HepG2 (cell line): ENCODE results near the gene SVBP. TPM values are rescaled to one million over a fixed set of nuclear protein-coding genes. Genes with fewer than 3 reads are reported as not detected.

Experiments used
- ATF7-NPFF ChIP-seq: sonication (generic); formaldehyde crosslinking; IDR thresholded peaks from 2 replicates; pipeline ENCODE4 v1.8.1; 2023; ENCODE audit warnings: mild to moderate bottlenecking, low read depth, missing genetic modification reagents, moderate library complexity
- EHMT2 ChIP-seq: fragments of 200-600 bp; sonication (generic); IDR thresholded peaks from 2 replicates; pipeline ENCODE4 v1.7.0; 2017; ENCODE audit warnings: antibody characterized with exemption, low read depth, low read length, borderline replicate concordance
- MEIS2 ChIP-seq: sonication (generic); formaldehyde crosslinking; IDR thresholded peaks from 2 replicates; pipeline ENCODE4 v1.9.0; 2021; ENCODE audit warnings: mild to moderate bottlenecking, missing genetic modification reagents
- NFKB2 ChIP-seq: sonication (generic); formaldehyde crosslinking; IDR thresholded peaks from 2 replicates; pipeline ENCODE4 v1.4.0; 2020; ENCODE audit warnings: missing genetic modification reagents, borderline replicate concordance
- RAD51 ChIP-seq: fragments of 450-650 bp; IDR thresholded peaks from 2 replicates; pipeline ENCODE4 v1.6.1; 2016; ENCODE audit warnings: borderline replicate concordance
- RELA ChIP-seq: sonication (generic); formaldehyde crosslinking; IDR thresholded peaks from 2 replicates; pipeline ENCODE4 v1.4.0; 2020; ENCODE audit warnings: missing genetic modification reagents
- RFXAP ChIP-seq: sonication (generic); formaldehyde crosslinking; IDR thresholded peaks from 2 replicates; pipeline ENCODE4 v1.4.0; 2020; ENCODE audit warnings: missing genetic modification reagents, borderline replicate concordance
- SMARCE1 ChIP-seq: fragments of 450-650 bp; IDR thresholded peaks from 2 replicates; pipeline ENCODE4 v1.6.1; 2017; ENCODE audit warnings: borderline replicate concordance
- SRSF4 ChIP-seq: fragments of 200-400 bp; formaldehyde crosslinking; IDR thresholded peaks from one replicate; pipeline ENCODE4 v1.6.1; 2018; ENCODE audit warnings: mild to moderate bottlenecking, low read depth, low read length, moderate library complexity; ENCODE audit not compliant: poor library complexity, severe bottlenecking
- ZBTB21 ChIP-seq: sonication (generic); formaldehyde crosslinking; IDR thresholded peaks from 2 replicates; pipeline ENCODE4 v1.4.0; 2020; ENCODE audit warnings: missing genetic modification reagents
- ZFP36L2 ChIP-seq: sonication (generic); formaldehyde crosslinking; IDR thresholded peaks from 2 replicates; pipeline ENCODE4 v1.4.0; 2020; ENCODE audit warnings: missing genetic modification reagents
- ZIK1 ChIP-seq: sonication (generic); formaldehyde crosslinking; IDR thresholded peaks from 2 replicates; pipeline ENCODE4 v1.5.0; 2020; ENCODE audit warnings: mild to moderate bottlenecking, low read depth, missing genetic modification reagents, borderline replicate concordance
- ZNF510 ChIP-seq: sonication (generic); formaldehyde crosslinking; IDR thresholded peaks from 2 replicates; pipeline ENCODE4 v1.4.0; 2020; ENCODE audit warnings: low read depth, mild to moderate bottlenecking, missing genetic modification reagents
- ZNF557 ChIP-seq: sonication (generic); formaldehyde crosslinking; IDR thresholded peaks from 2 replicates; pipeline ENCODE4 v1.4.0; 2020; ENCODE audit warnings: missing genetic modification reagents
- ZNF629 ChIP-seq: sonication (generic); formaldehyde crosslinking; conservative IDR thresholded peaks from 2 replicates; pipeline ENCODE4 v1.5.0; 2020; ENCODE audit warnings: missing genetic modification reagents
- ZNF670 ChIP-seq: sonication (generic); formaldehyde crosslinking; IDR thresholded peaks from 2 replicates; pipeline ENCODE4 v1.8.0; 2022; ENCODE audit warnings: mild to moderate bottlenecking, missing genetic modification reagents, borderline replicate concordance
- ZNF841 ChIP-seq: sonication (generic); formaldehyde crosslinking; IDR thresholded peaks from 2 replicates; pipeline ENCODE4 v1.8.1; 2023; ENCODE audit warnings: missing genetic modification reagents, borderline replicate concordance
- polyA plus RNA-seq, 8 experiments: library from polyadenylated mRNA; depleted of rRNA in 3 of 8; stranded (reverse) in 7 of 8; unstranded in 1 of 8; fragments of >200 nt; fragmentation: Illumina TruSeq in 4 of 8; extraction: Trizol in 4 of 8; gene quantifications; 2 replicates each; pipeline versions ENCODE4 v1.2.1 to v1.2.3, GENCODE V29; 2011 to 2016; ENCODE audit warnings: low read depth in 4 of 8, missing spikeins in 1 of 8, mixed read lengths in 1 of 8; ENCODE audit not compliant: insufficient read depth in 1 of 8
- total RNA-seq, 5 experiments: library from RNA; depleted of rRNA; stranded (reverse); fragments of >200 nt; fragmentation: Illumina TruSeq; extraction: Trizol; gene quantifications; 2 replicates each; pipeline ENCODE4 v1.2.3, GENCODE V29; 2016; ENCODE audit warnings: low read depth in 1 of 5
- TF ChIP-seq, protein P1 (sequence below): sonication (generic); formaldehyde crosslinking; IDR thresholded peaks from 2 replicates; pipeline ENCODE4 v1.5.0; 2020; ENCODE audit warnings: missing genetic modification reagents
- TF ChIP-seq, protein P2 (sequence below), 2 experiments: fragments of 450-650 bp in 1 of 2; sonication (generic) in 1 of 2; formaldehyde crosslinking in 1 of 2; IDR thresholded peaks; 2 replicates each; pipeline versions ENCODE4 v1.6.1 to v1.8.0; 2016 to 2022; ENCODE audit warnings: antibody characterized with exemption in 1 of 2, mild to moderate bottlenecking in 1 of 2, missing genetic modification reagents in 1 of 2
- TF ChIP-seq, protein P3 (sequence below): IDR thresholded peaks from 2 replicates; pipeline ENCODE4 v1.6.1; 2012; ENCODE audit warnings: inconsistent platforms

SVBP gene
- total and polyA plus RNA-seq, 2 of the 13 experiments (the other 11 are each of a cell fraction or from before 2014, with no cell fraction given): 28.8 to 48.2 TPM

DNA sequence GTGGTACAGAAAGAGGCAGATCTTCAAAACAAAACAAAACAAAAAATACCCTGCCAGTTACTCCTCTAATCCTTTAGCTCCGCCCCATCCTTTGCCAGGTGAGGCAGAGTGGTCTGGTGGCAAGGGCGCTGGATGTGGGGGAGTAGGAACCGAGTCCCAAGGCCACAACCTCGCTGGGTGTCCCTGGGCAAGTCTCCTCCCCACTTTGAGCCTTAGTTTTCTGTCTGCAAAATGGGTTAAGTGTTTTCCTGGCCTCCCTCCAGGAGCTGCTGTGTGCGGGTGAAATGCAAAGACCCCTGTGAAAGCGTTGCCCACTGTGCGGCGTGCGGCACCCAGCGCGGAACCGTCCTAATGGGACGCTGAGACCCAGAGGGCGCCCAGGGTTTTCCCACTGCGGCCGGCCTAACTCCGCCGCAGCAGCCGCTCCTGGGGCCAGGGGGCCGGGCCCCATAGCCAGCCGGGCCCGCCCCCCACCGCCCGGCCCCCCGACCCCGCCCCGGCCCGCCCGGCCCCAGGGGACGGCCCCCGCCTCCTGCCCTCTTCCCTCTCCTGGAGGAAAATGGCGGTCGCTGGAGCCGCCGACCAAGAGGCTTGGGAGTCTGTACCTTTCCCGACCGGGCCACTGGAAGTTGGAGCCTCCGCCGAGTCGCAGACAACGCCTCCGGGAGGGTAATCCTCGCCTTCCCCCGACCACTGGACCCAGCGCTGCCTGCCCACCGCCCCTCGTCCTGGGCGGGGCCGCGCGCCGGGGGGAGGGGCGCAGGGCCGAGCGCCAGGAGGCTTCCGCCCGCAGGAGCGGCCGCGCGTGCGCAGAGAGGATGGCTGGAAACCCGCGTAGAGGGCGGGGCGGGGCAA, at the start of gene SVBP, which contains the start of gene ERMAP (continued):
- TF ChIP-seq, protein P1, sequence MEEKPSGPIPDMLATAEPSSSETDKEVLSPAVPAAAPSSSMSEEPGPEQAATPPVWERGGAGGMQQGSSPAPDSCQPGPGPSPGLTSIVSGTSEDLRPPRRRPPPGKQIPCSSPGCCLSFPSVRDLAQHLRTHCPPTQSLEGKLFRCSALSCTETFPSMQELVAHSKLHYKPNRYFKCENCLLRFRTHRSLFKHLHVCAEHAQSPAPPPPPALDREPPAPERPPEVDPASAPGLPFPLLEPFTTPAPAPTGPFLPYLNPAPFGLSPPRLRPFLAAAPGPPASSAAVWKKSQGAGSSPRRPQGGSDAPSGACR (CRISPR knock-in tag): no peak
- no peak for TF ChIP-seq SMARCE1
- TF ChIP-seq ZNF557: 0 out of 2 replicates have a peak, but pooled peaks have one; percentile 22
- no peak for TF ChIP-seq ZNF510 (CRISPR knock-in tag)
- TF ChIP-seq MEIS2 (CRISPR knock-in tag): 0 out of 2 replicates have a peak, but pooled peaks have one; percentile 23
- peak; percentile 55; the same call in 1 of the 2 replicates for TF ChIP-seq ATF7-NPFF (CRISPR knock-in tag)
- TF ChIP-seq ZBTB21 (CRISPR knock-in tag): no peak
- peak; percentile 37; the same call in 1 of the 2 replicates for TF ChIP-seq RFXAP
- TF ChIP-seq RAD51: no peak
- TF ChIP-seq ZNF670 (CRISPR knock-in tag): no peak
- peak; percentile 52; the same call in 1 of the 2 replicates for TF ChIP-seq NFKB2
- TF ChIP-seq, protein P2, sequence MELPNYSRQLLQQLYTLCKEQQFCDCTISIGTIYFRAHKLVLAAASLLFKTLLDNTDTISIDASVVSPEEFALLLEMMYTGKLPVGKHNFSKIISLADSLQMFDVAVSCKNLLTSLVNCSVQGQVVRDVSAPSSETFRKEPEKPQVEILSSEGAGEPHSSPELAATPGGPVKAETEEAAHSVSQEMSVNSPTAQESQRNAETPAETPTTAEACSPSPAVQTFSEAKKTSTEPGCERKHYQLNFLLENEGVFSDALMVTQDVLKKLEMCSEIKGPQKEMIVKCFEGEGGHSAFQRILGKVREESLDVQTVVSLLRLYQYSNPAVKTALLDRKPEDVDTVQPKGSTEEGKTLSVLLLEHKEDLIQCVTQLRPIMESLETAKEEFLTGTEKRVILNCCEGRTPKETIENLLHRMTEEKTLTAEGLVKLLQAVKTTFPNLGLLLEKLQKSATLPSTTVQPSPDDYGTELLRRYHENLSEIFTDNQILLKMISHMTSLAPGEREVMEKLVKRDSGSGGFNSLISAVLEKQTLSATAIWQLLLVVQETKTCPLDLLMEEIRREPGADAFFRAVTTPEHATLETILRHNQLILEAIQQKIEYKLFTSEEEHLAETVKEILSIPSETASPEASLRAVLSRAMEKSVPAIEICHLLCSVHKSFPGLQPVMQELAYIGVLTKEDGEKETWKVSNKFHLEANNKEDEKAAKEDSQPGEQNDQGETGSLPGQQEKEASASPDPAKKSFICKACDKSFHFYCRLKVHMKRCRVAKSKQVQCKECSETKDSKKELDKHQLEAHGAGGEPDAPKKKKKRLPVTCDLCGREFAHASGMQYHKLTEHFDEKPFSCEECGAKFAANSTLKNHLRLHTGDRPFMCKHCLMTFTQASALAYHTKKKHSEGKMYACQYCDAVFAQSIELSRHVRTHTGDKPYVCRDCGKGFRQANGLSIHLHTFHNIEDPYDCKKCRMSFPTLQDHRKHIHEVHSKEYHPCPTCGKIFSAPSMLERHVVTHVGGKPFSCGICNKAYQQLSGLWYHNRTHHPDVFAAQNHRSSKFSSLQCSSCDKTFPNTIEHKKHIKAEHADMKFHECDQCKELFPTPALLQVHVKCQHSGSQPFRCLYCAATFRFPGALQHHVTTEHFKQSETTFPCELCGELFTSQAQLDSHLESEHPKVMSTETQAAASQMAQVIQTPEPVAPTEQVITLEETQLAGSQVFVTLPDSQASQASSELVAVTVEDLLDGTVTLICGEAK (IDR thresholded peaks at IDR 0.05): no peak
- TF ChIP-seq, protein P2 (CRISPR knock-in tag; IDR thresholded peaks at IDR 0.05): no peak
- TF ChIP-seq ZIK1 (CRISPR knock-in tag): no peak
- peak; percentile 90 for TF ChIP-seq ZNF629 (CRISPR knock-in tag)
- no peak for TF ChIP-seq ZFP36L2 (CRISPR knock-in tag)
- TF ChIP-seq, protein P3, sequence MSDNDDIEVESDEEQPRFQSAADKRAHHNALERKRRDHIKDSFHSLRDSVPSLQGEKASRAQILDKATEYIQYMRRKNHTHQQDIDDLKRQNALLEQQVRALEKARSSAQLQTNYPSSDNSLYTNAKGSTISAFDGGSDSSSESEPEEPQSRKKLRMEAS: peak; percentile 54; the same call in 1 of the 2 replicates
- no peak for TF ChIP-seq EHMT2
- no peak for TF ChIP-seq RELA (CRISPR knock-in tag)
- TF ChIP-seq SRSF4: no peak
- no peak for TF ChIP-seq ZNF841
